ENCODE measurements around the gene BSDC1. TPM values are rescaled to one million over a fixed set of nuclear protein-coding genes. Genes with fewer than 3 reads are reported as not detected.

BSDC1 gene
- total and polyA plus RNA-seq, 8 donors: 23.8 to 126 (median 45.5) TPM

DNA sequence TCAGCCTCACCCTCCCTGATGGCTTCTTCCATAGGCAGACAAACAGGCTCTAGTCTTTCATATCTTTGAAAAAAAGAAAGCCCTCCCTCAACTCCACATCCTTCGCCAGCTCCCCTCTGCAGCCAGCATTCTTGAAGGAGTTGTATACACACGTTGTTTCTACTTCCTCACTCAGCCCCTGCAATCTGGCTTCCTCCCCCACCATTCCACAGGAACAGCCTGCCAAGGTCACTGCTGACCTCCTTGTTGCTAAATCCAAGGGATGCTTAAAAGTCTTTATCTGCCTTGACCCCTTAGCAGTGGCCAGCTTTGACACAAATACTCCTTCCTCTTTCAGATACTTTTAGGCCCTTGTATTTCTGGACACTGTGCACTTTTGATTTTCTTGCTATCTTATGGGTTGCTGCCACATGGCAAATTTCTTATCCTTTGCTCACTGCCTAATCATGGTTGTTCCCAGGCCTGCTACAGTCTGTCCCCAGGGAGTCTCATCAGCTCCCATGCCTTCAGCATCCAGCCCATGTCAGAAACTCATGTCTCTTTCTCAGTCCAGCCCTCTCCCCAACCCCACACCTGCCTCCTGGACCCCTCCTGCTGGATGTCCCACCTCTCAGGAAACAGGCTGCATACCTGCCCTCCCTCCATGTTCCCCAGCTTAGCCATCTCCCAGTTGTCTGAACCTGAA, 40.2 kb downstream of the BSDC1 start:
- H3K4me3 ChIP-seq: no peak overlapping the region
- WGBS, 5 donors: 24 to 36% (median 27%) methylated on average over 2 of the region's 2 CpGs
- DNase-seq: peak in 1 of 2 donors; percentile 83
- intact Hi-C loops (cut with DNase I; ENCODE audit: low total_unique reads): no loop called here
- TF ChIP-seq POLR2AphosphoS5 (IDR thresholded peaks at IDR 0.05) (peak in 1 of 3 donors; percentile 31), POLR2A (IDR thresholded peaks at IDR 0.05) (no peak)
- H3K9me3 ChIP-seq: no peaks in the 10 kb centered on the region
- peak overlapping the region in 4 of 5 donors; percentile 17 to 96 (median 94) for H3K27ac ChIP-seq
- H3K36me3 ChIP-seq: no peaks in the 10 kb centered on the region
- H3K27me3 ChIP-seq: no peaks in the 10 kb centered on the region
- H3K4me1 ChIP-seq: peaks cover 23 to 52% (median 49%) of the 10 kb centered on the region in 4 donors

DNA sequence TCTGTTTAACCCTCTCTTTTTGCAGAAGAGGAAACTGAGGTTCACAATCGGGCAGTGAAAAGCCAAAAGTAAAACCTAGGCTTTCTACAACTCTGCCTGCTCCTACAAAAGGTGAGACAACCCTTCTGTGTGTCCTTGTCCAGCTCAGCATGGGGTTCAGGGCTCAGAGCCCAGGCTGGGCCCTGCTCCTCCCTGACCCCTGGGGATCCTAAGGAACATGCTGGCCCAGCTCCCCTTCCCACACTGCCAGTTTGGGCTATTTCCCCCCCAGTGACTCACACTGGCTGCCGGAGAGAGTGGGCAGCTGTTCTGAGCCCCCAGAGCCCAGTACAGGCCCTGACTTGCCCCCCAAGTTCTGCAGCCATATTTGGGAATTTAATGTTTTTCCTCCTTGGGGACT, 40.8 kb downstream of the BSDC1 start:
- no peaks in the 10 kb centered on the region for H3K36me3 ChIP-seq
- DNase-seq: no peak
- intact Hi-C loops (cut with DNase I; ENCODE audit: low total_unique reads): no loop called here
- 57 to 87% (median 79%) methylated on average over 2 of the region's 2 CpGs for WGBS, 5 donors
- H3K27ac ChIP-seq: peak overlapping the region in 3 of 5 donors; percentile 92 to 96 (median 95)
- no peaks in the 10 kb centered on the region for H3K27me3 ChIP-seq
- H3K4me1 ChIP-seq: peaks cover 24 to 56% (median 49%) of the 10 kb centered on the region in 4 donors
- no peak overlapping the region for H3K4me3 ChIP-seq
- TF ChIP-seq POLR2A (IDR thresholded peaks at IDR 0.05) (no peak), POLR2AphosphoS5 (IDR thresholded peaks at IDR 0.05) (no peak)
- H3K9me3 ChIP-seq: no peaks in the 10 kb centered on the region

DNA sequence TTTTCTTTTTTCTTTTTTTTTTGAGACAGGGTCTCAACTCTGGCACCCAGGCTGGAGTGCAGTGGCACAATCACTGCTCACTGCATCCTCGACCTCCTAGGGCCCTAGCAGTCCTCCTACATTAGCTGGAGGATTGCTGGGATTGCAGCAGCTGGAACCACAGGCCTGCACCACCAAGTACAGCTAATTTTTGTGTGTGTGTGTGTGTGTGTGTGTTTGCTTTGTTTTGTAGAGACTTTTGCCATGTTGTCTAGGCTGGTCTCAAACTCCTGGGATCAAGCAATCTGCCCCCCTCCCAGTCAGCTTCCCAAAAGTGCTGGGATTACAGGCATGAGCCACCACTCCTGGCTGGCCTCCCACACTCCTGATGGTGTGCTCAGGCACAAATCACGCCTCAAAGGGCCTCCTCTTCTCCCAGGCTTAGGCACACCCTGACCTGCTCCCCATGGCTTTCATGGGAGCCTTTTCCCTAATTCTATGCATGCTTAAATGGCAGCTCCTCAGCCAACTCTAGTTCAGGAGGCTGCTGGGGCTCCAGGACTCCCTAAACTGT, 41.3 kb downstream of the BSDC1 start:
- peak in 1 of 2 donors; percentile 21 for DNase-seq
- H3K27me3 ChIP-seq: no peaks in the 10 kb centered on the region
- peaks cover 24 to 57% (median 44%) of the 10 kb centered on the region in 4 donors for H3K4me1 ChIP-seq
- intact Hi-C loops (cut with DNase I; ENCODE audit: low total_unique reads): no loop called here
- no peak for TF ChIP-seq POLR2A (IDR thresholded peaks at IDR 0.05)
- TF ChIP-seq POLR2AphosphoS5 (IDR thresholded peaks at IDR 0.05): no peak
- TF ChIP-seq, protein P1, sequence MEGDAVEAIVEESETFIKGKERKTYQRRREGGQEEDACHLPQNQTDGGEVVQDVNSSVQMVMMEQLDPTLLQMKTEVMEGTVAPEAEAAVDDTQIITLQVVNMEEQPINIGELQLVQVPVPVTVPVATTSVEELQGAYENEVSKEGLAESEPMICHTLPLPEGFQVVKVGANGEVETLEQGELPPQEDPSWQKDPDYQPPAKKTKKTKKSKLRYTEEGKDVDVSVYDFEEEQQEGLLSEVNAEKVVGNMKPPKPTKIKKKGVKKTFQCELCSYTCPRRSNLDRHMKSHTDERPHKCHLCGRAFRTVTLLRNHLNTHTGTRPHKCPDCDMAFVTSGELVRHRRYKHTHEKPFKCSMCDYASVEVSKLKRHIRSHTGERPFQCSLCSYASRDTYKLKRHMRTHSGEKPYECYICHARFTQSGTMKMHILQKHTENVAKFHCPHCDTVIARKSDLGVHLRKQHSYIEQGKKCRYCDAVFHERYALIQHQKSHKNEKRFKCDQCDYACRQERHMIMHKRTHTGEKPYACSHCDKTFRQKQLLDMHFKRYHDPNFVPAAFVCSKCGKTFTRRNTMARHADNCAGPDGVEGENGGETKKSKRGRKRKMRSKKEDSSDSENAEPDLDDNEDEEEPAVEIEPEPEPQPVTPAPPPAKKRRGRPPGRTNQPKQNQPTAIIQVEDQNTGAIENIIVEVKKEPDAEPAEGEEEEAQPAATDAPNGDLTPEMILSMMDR (IDR thresholded peaks at IDR 0.05): no peak
- no peak for TF ChIP-seq EP300 (IDR thresholded peaks at IDR 0.05)
- no peaks in the 10 kb centered on the region for H3K36me3 ChIP-seq
- WGBS, 5 donors: 44 to 71% (median 67%) methylated on average over 2 of the region's 2 CpGs
- no peaks in the 10 kb centered on the region for H3K9me3 ChIP-seq
- H3K4me3 ChIP-seq: peak overlapping the region in 2 of 4 donors; percentile 75
- H3K27ac ChIP-seq: peak overlapping the region in 3 of 5 donors; percentile 92 to 96 (median 95)

DNA sequence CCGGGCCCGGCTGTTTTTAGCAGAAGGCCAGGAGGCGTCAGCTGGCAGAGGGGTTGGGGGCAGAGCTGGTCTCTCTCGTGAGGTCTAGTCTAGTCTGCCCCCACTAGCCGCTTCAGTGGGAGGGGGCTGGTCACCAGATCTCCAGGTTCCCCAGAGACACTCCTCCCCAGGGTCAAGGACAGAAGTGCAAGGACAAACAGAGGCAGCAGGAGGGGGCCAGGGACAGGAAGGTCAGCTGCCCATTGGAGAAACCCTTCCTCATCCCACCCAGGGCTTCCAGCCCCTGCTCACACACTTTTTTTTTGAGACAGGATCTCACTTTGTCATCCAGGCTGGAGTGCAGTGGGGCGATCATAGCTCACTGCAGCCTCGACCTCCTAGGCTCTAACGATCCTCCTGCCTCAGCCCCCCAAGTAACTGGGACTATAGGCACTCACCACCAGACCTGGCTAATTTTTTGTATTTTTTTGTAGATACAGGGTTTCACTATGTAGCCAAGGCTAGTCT, 41.9 kb downstream of the BSDC1 start:
- peaks cover 24 to 57% (median 44%) of the 10 kb centered on the region in 4 donors for H3K4me1 ChIP-seq
- H3K9me3 ChIP-seq: no peaks in the 10 kb centered on the region
- WGBS, 5 donors: 35 to 45% (median 44%) methylated on average over 8 of the region's 8 CpGs
- intact Hi-C loops (cut with DNase I; ENCODE audit: low total_unique reads): no loop called here
- peak overlapping the region; percentile 92 to 96 (median 95) for H3K27ac ChIP-seq
- TF ChIP-seq POLR2A (IDR thresholded peaks at IDR 0.05): no peak
- TF ChIP-seq POLR2AphosphoS5 (IDR thresholded peaks at IDR 0.05): no peak
- no peak for TF ChIP-seq EP300 (IDR thresholded peaks at IDR 0.05)
- TF ChIP-seq, protein P1 (IDR thresholded peaks at IDR 0.05): no peak
- H3K4me3 ChIP-seq: peak overlapping the region; percentile 61 to 75 (median 73)
- DNase-seq: no peak
- no peaks in the 10 kb centered on the region for H3K36me3 ChIP-seq
- H3K27me3 ChIP-seq: no peaks in the 10 kb centered on the region

DNA sequence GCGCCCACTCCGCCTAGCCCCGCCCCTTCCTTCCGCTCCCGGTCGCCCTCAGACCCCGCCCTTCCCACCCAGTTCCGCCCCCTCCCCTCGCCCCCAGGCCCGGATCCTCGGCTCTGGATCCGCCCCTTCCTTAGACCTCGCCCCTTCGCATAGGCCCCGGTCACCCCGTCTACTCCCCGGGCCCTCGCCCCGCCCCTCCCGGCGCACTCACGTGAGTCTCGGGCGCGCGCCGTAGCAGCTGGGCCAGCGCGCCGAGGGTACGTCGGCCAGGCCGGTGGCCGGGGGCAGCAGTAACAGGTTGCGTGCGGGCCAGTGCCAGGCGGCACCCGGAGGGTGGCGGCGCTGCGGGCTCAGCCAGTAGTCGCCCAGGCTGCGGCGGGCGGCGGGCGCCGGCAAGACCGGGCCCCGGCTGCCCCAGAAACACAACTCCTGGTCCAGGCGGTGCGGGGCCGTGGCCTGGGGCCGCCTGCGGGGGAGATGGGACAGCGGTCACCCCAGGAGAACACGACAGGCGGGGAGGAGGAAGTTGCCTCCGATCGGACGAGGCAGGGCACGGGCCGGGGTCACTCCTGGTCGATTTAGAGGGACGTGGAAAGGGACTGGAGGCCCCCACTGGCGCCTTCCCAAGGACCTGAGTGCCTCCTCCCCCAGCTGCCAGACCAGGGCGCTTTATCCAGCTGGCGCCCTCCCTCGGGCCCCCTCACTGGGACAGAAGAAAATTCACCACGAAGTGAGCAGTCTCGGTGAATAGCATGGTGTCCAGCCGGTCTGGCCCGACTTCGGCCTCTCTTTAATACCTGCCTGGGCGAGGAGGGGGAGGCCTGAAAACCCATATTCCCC, 42.6 kb downstream of the BSDC1 start:
- H3K27ac ChIP-seq: peak overlapping the region; percentile 92 to 96 (median 95)
- DNase-seq: peak; percentile 96 to 99
- H3K27me3 ChIP-seq: no peaks in the 10 kb centered on the region
- peak overlapping the region; percentile 61 to 75 (median 73) for H3K4me3 ChIP-seq
- 1 to 18% (median 3%) methylated on average over 7 to 75 of the region's 75 CpGs for WGBS, 5 donors
- H3K36me3 ChIP-seq: no peaks in the 10 kb centered on the region
- intact Hi-C loops (cut with DNase I; ENCODE audit: low total_unique reads): no loop called here
- TF ChIP-seq, protein P1 (IDR thresholded peaks at IDR 0.05): no peak
- TF ChIP-seq EP300 (IDR thresholded peaks at IDR 0.05): no peak
- peak in 1 of 4 donors; percentile 18 for TF ChIP-seq POLR2A (IDR thresholded peaks at IDR 0.05)
- TF ChIP-seq POLR2AphosphoS5 (IDR thresholded peaks at IDR 0.05): peak; percentile 90 to 96 (median 93)
- peaks cover 24 to 57% (median 44%) of the 10 kb centered on the region in 4 donors for H3K4me1 ChIP-seq
- H3K9me3 ChIP-seq: no peaks in the 10 kb centered on the region

Measured in stomach (tissue), 9 donors.